ENCODE measurements around the gene RFPL4AL1. TPM values are rescaled to one million over a fixed set of nuclear protein-coding genes. Genes with fewer than 3 reads are reported as not detected.

Gene RFPL4AL1
- total and polyA plus RNA-seq, 7 donors: 0.12 TPM; not detected in 6

DNA sequence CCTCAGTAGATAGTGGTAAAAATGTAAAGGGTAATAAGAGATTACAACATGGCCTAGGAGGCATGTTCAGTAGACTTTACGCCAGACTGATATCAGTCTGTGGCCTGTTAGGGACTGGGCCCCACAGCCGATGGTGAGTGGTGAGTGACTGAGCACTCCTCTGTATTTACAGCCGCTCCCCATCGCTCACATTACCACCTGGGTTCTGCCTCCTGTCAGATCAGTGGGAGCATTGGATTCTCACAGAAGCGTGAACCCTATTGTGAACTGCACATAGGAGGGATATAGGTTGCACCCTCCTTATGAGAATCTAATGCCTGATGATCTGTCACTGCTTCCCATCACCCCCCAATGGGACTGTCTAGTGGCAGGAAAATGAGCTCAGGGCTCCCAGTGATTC lies 45.0 kb downstream of the RFPL4AL1 start:
- peaks cover 0 to 2% (median 0%) of the 10 kb centered on the region in 3 donors for H3K27me3 ChIP-seq
- no peaks in the 10 kb centered on the region for H3K4me1 ChIP-seq
- DNase-seq: no peak
- no peak overlapping the region for H3K27ac ChIP-seq
- intact Hi-C loops (cut with DNase I): no loop called here
- TF ChIP-seq POLR2AphosphoS5 (IDR thresholded peaks at IDR 0.05) (no peak), CTCF (IDR thresholded peaks at IDR 0.05) (no peak), EP300 (IDR thresholded peaks at IDR 0.05) (no peak), POLR2A (IDR thresholded peaks at IDR 0.05) (no peak)
- 93 to 97% methylated on average over 5 of the region's 5 CpGs for WGBS, 2 donors
- no peaks in the 10 kb centered on the region for H3K36me3 ChIP-seq
- no peak overlapping the region for H3K4me3 ChIP-seq
- peaks cover 0 to 2% (median 0%) of the 10 kb centered on the region in 4 donors for H3K9me3 ChIP-seq

DNA sequence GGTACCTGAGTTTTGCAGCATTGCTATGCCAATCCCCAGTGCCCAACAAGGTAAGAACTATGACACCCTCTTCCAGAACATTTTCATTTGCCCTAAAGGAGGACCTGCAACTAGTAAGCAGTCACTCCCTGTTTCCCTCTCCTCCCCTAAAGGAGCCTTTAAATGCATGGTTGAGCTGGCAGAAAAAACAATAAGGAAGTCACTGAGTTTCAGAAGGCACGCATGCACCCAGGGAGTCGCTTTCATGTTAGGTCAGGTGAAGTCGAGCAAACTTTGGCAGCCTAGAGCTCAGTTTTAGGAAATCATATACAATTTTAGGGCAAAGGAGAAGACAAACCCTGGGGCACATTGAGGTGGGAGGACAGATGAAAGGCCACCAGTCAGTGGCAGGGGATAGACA lies 51.1 kb downstream of the RFPL4AL1 start:
- intact Hi-C loops (cut with DNase I): no loop called here
- 16 to 62% methylated on average over 3 of the region's 3 CpGs for WGBS, 2 donors
- no peak for DNase-seq
- no peak overlapping the region for H3K4me3 ChIP-seq
- no peaks in the 10 kb centered on the region for H3K27me3 ChIP-seq
- no peaks in the 10 kb centered on the region for H3K4me1 ChIP-seq
- H3K27ac ChIP-seq: no peak overlapping the region
- no peaks in the 10 kb centered on the region for H3K36me3 ChIP-seq
- H3K9me3 ChIP-seq: no peaks in the 10 kb centered on the region
- no peak for TF ChIP-seq POLR2A (IDR thresholded peaks at IDR 0.05)

Other genes with a start within 250 kb of the RFPL4AL1 start
- gene SBK2, start 232.0 kb upstream of the RFPL4AL1 start, total RNA-seq: not detected
- not detected for gene SBK2, start 232.0 kb upstream of the RFPL4AL1 start, polyA plus RNA-seq
- under 1 TPM in 1 of 4 donors, not detected in 3; 0.36 TPM for gene SBK3, start 223.6 kb upstream of the RFPL4AL1 start, total RNA-seq
- under 1 TPM in 1 of 3 donors, not detected in 2; 0.23 TPM for gene SBK3, start 223.6 kb upstream of the RFPL4AL1 start, polyA plus RNA-seq
- 1 to 10 TPM; 1.4 to 3.0 (median 2.2) TPM for gene ZNF579, start 188.3 kb upstream of the RFPL4AL1 start, total RNA-seq
- gene ZNF579, start 188.3 kb upstream of the RFPL4AL1 start, polyA plus RNA-seq: 1 to 10 TPM in 2 of 3 donors, under 1 TPM in 1; 0.69 to 4.0 (median 1.8) TPM
- gene FIZ1, start 169.6 kb upstream of the RFPL4AL1 start, total RNA-seq: 1 to 10 TPM; 3.5 to 9.6 (median 9.1) TPM
- 1 to 10 TPM; 5.3 to 9.0 (median 7.2) TPM for gene FIZ1, start 169.6 kb upstream of the RFPL4AL1 start, polyA plus RNA-seq
- 10 to 100 TPM; 24.5 to 37.1 (median 31.3) TPM for gene ZNF524, start 168.8 kb upstream of the RFPL4AL1 start, total RNA-seq
- 10 to 100 TPM; 44.1 to 49.2 (median 45.5) TPM for gene ZNF524, start 168.8 kb upstream of the RFPL4AL1 start, polyA plus RNA-seq
- gene ZNF865, start 163.5 kb upstream of the RFPL4AL1 start, total RNA-seq: 1 to 10 TPM; 2.3 to 8.6 (median 3.4) TPM
- 1 to 10 TPM; 2.4 to 9.3 (median 3.0) TPM for gene ZNF865, start 163.5 kb upstream of the RFPL4AL1 start, polyA plus RNA-seq
- 1 to 10 TPM; 2.8 to 9.1 (median 3.7) TPM for gene ZNF784, start 144.6 kb upstream of the RFPL4AL1 start, total RNA-seq
- gene ZNF784, start 144.6 kb upstream of the RFPL4AL1 start, polyA plus RNA-seq: 1 to 10 TPM; 7.2 to 8.2 (median 7.2) TPM
- gene ZNF580, start 128.1 kb upstream of the RFPL4AL1 start, total RNA-seq: 10 to 100 TPM; 23.5 to 45.5 (median 31.1) TPM
- gene ZNF580, start 128.1 kb upstream of the RFPL4AL1 start, polyA plus RNA-seq: 10 to 100 TPM; 10.4 to 27.9 (median 13.8) TPM
- gene ZNF581, start 125.5 kb upstream of the RFPL4AL1 start, total RNA-seq: 10 to 100 TPM; 18.2 to 43.2 (median 24.5) TPM
- 10 to 100 TPM; 17.1 to 24.4 (median 23.4) TPM for gene ZNF581, start 125.5 kb upstream of the RFPL4AL1 start, polyA plus RNA-seq
- 10 to 100 TPM; 16.6 to 22.9 (median 20.2) TPM for gene CCDC106, start 120.9 kb upstream of the RFPL4AL1 start, total RNA-seq
- gene CCDC106, start 120.9 kb upstream of the RFPL4AL1 start, polyA plus RNA-seq: 10 to 100 TPM in 2 of 3 donors, 1 to 10 TPM in 1; 5.5 to 10.8 (median 10.0) TPM
- gene U2AF2, start 114.1 kb upstream of the RFPL4AL1 start, total RNA-seq: 10 to 100 TPM; 52.1 to 79.7 (median 65.4) TPM
- 100 to 1,000 TPM in 1 of 3 donors, 10 to 100 TPM in 2; 81.7 to 162 (median 86.9) TPM for gene U2AF2, start 114.1 kb upstream of the RFPL4AL1 start, polyA plus RNA-seq
- gene EPN1, start 93.9 kb upstream of the RFPL4AL1 start, total RNA-seq: 10 to 100 TPM; 22.8 to 54.3 (median 34.6) TPM
- 100 to 1,000 TPM; 137 to 162 (median 146) TPM for gene EPN1, start 93.9 kb upstream of the RFPL4AL1 start, polyA plus RNA-seq
- not detected for gene NLRP9, start 30.7 kb upstream of the RFPL4AL1 start, total RNA-seq
- gene NLRP9, start 30.7 kb upstream of the RFPL4AL1 start, polyA plus RNA-seq: not detected
- not detected for gene RFPL4A, start 10.0 kb upstream of the RFPL4AL1 start, total RNA-seq
- gene RFPL4A, start 10.0 kb upstream of the RFPL4AL1 start, polyA plus RNA-seq: under 1 TPM in 1 of 3 donors, not detected in 2; 0.19 TPM
- not detected for gene NLRP11, start 62.9 kb downstream of the RFPL4AL1 start, total RNA-seq
- gene NLRP11, start 62.9 kb downstream of the RFPL4AL1 start, polyA plus RNA-seq: under 1 TPM in 1 of 3 donors, not detected in 2; 0.04 TPM
- gene NLRP4, start 67.4 kb downstream of the RFPL4AL1 start, total RNA-seq: not detected
- gene NLRP4, start 67.4 kb downstream of the RFPL4AL1 start, polyA plus RNA-seq: under 1 TPM in 1 of 3 donors, not detected in 2; 0.17 TPM
- gene NLRP13, start 163.2 kb downstream of the RFPL4AL1 start, total RNA-seq: not detected
- gene NLRP13, start 163.2 kb downstream of the RFPL4AL1 start, polyA plus RNA-seq: not detected
- not detected for gene NLRP8, start 178.7 kb downstream of the RFPL4AL1 start, total RNA-seq
- gene NLRP8, start 178.7 kb downstream of the RFPL4AL1 start, polyA plus RNA-seq: not detected
- not detected for gene NLRP5, start 217.7 kb downstream of the RFPL4AL1 start, total RNA-seq
- gene NLRP5, start 217.7 kb downstream of the RFPL4AL1 start, polyA plus RNA-seq: not detected

All from sigmoid colon (tissue), 7 donors.